K562 (cell line): ENCODE results near the gene MDK. TPM values are rescaled to one million over a fixed set of nuclear protein-coding genes. Genes with fewer than 3 reads are reported as not detected.
A peak's percentile ranks its signal among the peaks of the same experiment; 100 is the strongest.

ENCODE experiments used
- C11orf30 ChIP-seq: fragments of 450-650 bp; IDR thresholded peaks from 2 replicates; pipeline ENCODE4 v1.6.1; 2016; ENCODE audit warnings: low read depth, mild to moderate bottlenecking
- CEBPG ChIP-seq, 3 experiments: fragments of 200-800 bp in 1 of 3; sonication (Bioruptor generic) in 1 of 3; sonication (generic) in 1 of 3; formaldehyde crosslinking in 1 of 3; IDR thresholded peaks in 2 of 3; conservative IDR thresholded peaks in 1 of 3; 2 replicates each; pipeline versions ENCODE4 v1.6.1 to v1.8.0; 2016 to 2022; ENCODE audit warnings: missing compliant biosample characterization in 2 of 3, missing genetic modification characterization in 2 of 3, mild to moderate bottlenecking in 1 of 3, missing genetic modification reagents in 1 of 3
- CHD1 ChIP-seq: fragments of 200-600 bp; sonication (generic); IDR thresholded peaks from one replicate; pipeline ENCODE4 v1.6.1; 2012; ENCODE audit warnings: mild to moderate bottlenecking, moderate library complexity, low read length, inconsistent platforms
- CREB3L1 ChIP-seq: fragments of 450-650 bp; IDR thresholded peaks from 2 replicates; pipeline ENCODE4 v1.6.1; 2014; ENCODE audit warnings: low read depth, mild to moderate bottlenecking, moderate library complexity, borderline replicate concordance
- DMBX1 ChIP-seq: fragments of 250-450 bp; sonication (Bioruptor Pico); IDR thresholded peaks from 2 replicates; pipeline ENCODE4 v1.8.0; 2022; ENCODE audit warnings: inconsistent platforms, mild to moderate bottlenecking, moderate library complexity, borderline replicate concordance
- MEIS2 ChIP-seq: fragments of 450-650 bp; IDR thresholded peaks from 2 replicates; pipeline ENCODE4 v1.6.1; 2014; ENCODE audit warnings: mild to moderate bottlenecking; ENCODE audit not compliant: partially characterized antibody
- MYC ChIP-seq, 2 experiments: fragments of 250-450 bp in 1 of 2; sonication (Bioruptor Pico) in 1 of 2; IDR thresholded peaks; 2 replicates each; pipeline versions ENCODE4 v1.5.1 to v1.6.1; 2012 to 2021; ENCODE audit warnings: low read depth in 2 of 2, borderline replicate concordance in 1 of 2, improper control_type of control experiment in 1 of 2, low read length in 1 of 2, mild to moderate bottlenecking in 1 of 2, moderate library complexity in 1 of 2
- POU5F1 ChIP-seq: fragments of 150-350 bp; IDR thresholded peaks from 2 replicates; pipeline ENCODE4 v1.6.1; 2014; ENCODE audit warnings: borderline replicate concordance, low read length, low read depth, mild to moderate bottlenecking; ENCODE audit not compliant: partially characterized antibody
- PRPF4 ChIP-seq: fragments of 200-400 bp; formaldehyde crosslinking; IDR thresholded peaks from one replicate; pipeline ENCODE4 v1.6.1; 2017; ENCODE audit warnings: low read length, low read depth, mild to moderate bottlenecking; ENCODE audit not compliant: insufficient read depth, poor library complexity, severe bottlenecking
- RFX5 ChIP-seq: IDR thresholded peaks from 2 replicates; pipeline ENCODE4 v1.6.1; 2011; ENCODE audit warnings: low read depth, mild to moderate bottlenecking, improper control_type of control experiment, low read length
- SMARCE1 ChIP-seq: fragments of 450-650 bp; IDR thresholded peaks from 2 replicates; pipeline ENCODE4 v1.7.1; 2016; ENCODE audit warnings: mild to moderate bottlenecking
- SREBF2 ChIP-seq: sonication (generic); formaldehyde crosslinking; IDR thresholded peaks from 2 replicates; pipeline ENCODE4 v1.4.0; 2020; ENCODE audit warnings: mild to moderate bottlenecking, missing genetic modification reagents
- TARDBP ChIP-seq: fragments of 450-650 bp; IDR thresholded peaks from 2 replicates; pipeline ENCODE4 v1.6.1; 2016
- TCFL5 ChIP-seq: fragments of 250-450 bp; sonication (Bioruptor Pico); conservative IDR thresholded peaks from 2 replicates; pipeline ENCODE4 v1.6.1; 2021; ENCODE audit warnings: mild to moderate bottlenecking, moderate library complexity, matching md5 sums
- TRIM25 ChIP-seq: fragments of 450-650 bp; IDR thresholded peaks from 2 replicates; pipeline ENCODE4 v1.7.0; 2016; ENCODE audit warnings: borderline replicate concordance
- YY1 ChIP-seq, 3 experiments: IDR thresholded peaks; 2 replicates each; pipeline ENCODE4 v1.6.1; 2011; ENCODE audit warnings: low read length in 2 of 3, mild to moderate bottlenecking in 2 of 3, moderate library complexity in 2 of 3, borderline replicate concordance in 1 of 3, control low read depth in 1 of 3, low read depth in 1 of 3; ENCODE audit not compliant: insufficient read depth in 3 of 3, insufficient replicate concordance in 2 of 3, control insufficient read depth in 1 of 3, insufficient read length in 1 of 3; ENCODE audit errors: extremely low read depth in 1 of 3
- ZKSCAN3 ChIP-seq: fragments of 250-450 bp; sonication (Bioruptor Pico); IDR thresholded peaks from 2 replicates; pipeline ENCODE4 v1.4.0; 2020
- ZNF384 ChIP-seq: IDR thresholded peaks from 2 replicates; pipeline ENCODE4 v1.6.1; 2012; ENCODE audit warnings: low read depth, low read length, improper control_type of control experiment
- polyA plus RNA-seq, 8 experiments: library from polyadenylated mRNA; depleted of rRNA in 4 of 8; stranded (reverse) in 5 of 8; unstranded in 3 of 8; fragments of >200 nt; fragmentation: Nextera tagmentation in 2 of 8; fragmentation: Illumina TruSeq in 1 of 8; extraction: Ambion mirVana in 2 of 8; extraction: Trizol in 1 of 8; gene quantifications; 2 replicates each; pipeline versions ENCODE4 v1.2.1 to v1.2.3, GENCODE V29; 2011 to 2014; ENCODE audit warnings: inconsistent platforms in 1 of 8, missing spikeins in 1 of 8
- total RNA-seq, 7 experiments: library from RNA; depleted of rRNA in 6 of 7; stranded (reverse); fragments of >200 nt in 6 of 7; fragmentation: Illumina TruSeq in 2 of 7; extraction: Trizol in 2 of 7; gene quantifications; 2 replicates each; pipeline versions ENCODE4 v1.2.1 to v1.2.3, GENCODE V29; 2011 to 2021; ENCODE audit warnings: low replicate concordance in 1 of 7
- TF ChIP-seq, protein P1 (sequence below): fragments of 450-650 bp; conservative IDR thresholded peaks from 2 replicates; pipeline ENCODE4 v1.6.1; 2016; ENCODE audit warnings: missing genetic modification characterization, low read depth, mild to moderate bottlenecking, missing compliant biosample characterization, moderate library complexity
- TF ChIP-seq, protein P2 (sequence below): fragments of 450-650 bp; IDR thresholded peaks from 2 replicates; pipeline ENCODE4 v1.6.1; 2016

Gene MDK
- total and polyA plus RNA-seq, 9 of the 15 experiments (the other 6 are each of a cell fraction or from before 2014, with no cell fraction given): 20.7 to 700 (median 350) TPM

GRCh38 chr11:46361283-46362155, 19.9 kb upstream of the MDK start (continued):
- TF ChIP-seq, protein P1, sequence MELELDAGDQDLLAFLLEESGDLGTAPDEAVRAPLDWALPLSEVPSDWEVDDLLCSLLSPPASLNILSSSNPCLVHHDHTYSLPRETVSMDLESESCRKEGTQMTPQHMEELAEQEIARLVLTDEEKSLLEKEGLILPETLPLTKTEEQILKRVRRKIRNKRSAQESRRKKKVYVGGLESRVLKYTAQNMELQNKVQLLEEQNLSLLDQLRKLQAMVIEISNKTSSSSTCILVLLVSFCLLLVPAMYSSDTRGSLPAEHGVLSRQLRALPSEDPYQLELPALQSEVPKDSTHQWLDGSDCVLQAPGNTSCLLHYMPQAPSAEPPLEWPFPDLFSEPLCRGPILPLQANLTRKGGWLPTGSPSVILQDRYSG (tag): no peak
- TF ChIP-seq MYC (IDR thresholded peaks at IDR 0.05; ENCODE audit: low read depth, low read length) (peak; percentile 51; the same call in 1 of the 2 replicates), MYC (CRISPR knock-in tag; IDR thresholded peaks at IDR 0.05; ENCODE audit: borderline replicate concordance, low read depth) (no peak), CREB3L1 (no peak), CEBPG (CRISPR knock-in tag; IDR thresholded peaks at IDR 0.05) (no peak), CEBPG (tag; conservative IDR thresholded peaks at IDR 0.05 in 1 of 2, IDR thresholded peaks at IDR 0.05 in 1 of 2) (no peak), DMBX1 (CRISPR knock-in tag) (peak; percentile 74; the same call in 1 of the 2 replicates), SMARCE1 (0 out of 2 replicates have a peak, but pooled peaks have one; percentile 12), MEIS2 (no peak), TCFL5 (CRISPR knock-in tag) (no peak), ZNF384 (no peak), SREBF2 (no peak), RFX5 (no peak), TARDBP (0 out of 2 replicates have a peak, but pooled peaks have one; percentile 27), TRIM25 (no peak), PRPF4 (no peak), YY1 (IDR thresholded peaks at IDR 0.05; ENCODE audit: borderline replicate concordance in 1 of 3, control insufficient read depth in 1 of 3, extremely low read depth in 1 of 3, insufficient read depth in 3 of 3, insufficient read length in 1 of 3, insufficient replicate concordance in 2 of 3, low read depth in 1 of 3, low read length in 2 of 3) (no peak), POU5F1 (no peak), CHD1 (no peak), C11orf30 (no peak), ZKSCAN3 (no peak)
- TF ChIP-seq, protein P2, sequence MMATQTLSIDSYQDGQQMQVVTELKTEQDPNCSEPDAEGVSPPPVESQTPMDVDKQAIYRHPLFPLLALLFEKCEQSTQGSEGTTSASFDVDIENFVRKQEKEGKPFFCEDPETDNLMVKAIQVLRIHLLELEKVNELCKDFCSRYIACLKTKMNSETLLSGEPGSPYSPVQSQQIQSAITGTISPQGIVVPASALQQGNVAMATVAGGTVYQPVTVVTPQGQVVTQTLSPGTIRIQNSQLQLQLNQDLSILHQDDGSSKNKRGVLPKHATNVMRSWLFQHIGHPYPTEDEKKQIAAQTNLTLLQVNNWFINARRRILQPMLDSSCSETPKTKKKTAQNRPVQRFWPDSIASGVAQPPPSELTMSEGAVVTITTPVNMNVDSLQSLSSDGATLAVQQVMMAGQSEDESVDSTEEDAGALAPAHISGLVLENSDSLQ: peak; percentile 21; the same call in 1 of the 2 replicates
